Testis (tissue), 3 donors: ENCODE measurements around the gene MPZL3. TPM values are rescaled to one million over a fixed set of nuclear protein-coding genes. Genes with fewer than 3 reads are reported as not detected.

Experiments used
- DNase-seq: peaks from one replicate; pipeline ENCODE4 v3.0.0-alpha.2; 2019
- H3K27ac ChIP-seq, 2 donors: fragments of 200-600 bp; sonication (generic); one replicate each; pipeline ENCODE4 v1.5.1; 2019
- H3K27me3 ChIP-seq: fragments of 200-600 bp; sonication (generic); one replicate; pipeline ENCODE4 v1.5.1; 2019
- H3K36me3 ChIP-seq: fragments of 200-600 bp; sonication (generic); one replicate; pipeline ENCODE4 v1.5.1; 2017; ENCODE audit warnings: low read depth; ENCODE audit errors: missing control alignments
- H3K4me1 ChIP-seq: fragments of 200-600 bp; sonication (generic); one replicate; pipeline ENCODE4 v1.5.1; 2019
- H3K4me3 ChIP-seq, 2 donors: fragments of 200-600 bp; sonication (generic); one replicate each; pipeline ENCODE4 v1.5.1; 2017 to 2019
- H3K9me3 ChIP-seq: fragments of 200-600 bp; sonication (generic); one replicate; pipeline ENCODE4 v1.5.1; 2017
- POLR2A ChIP-seq: fragments of 450-650 bp; IDR thresholded peaks from one replicate; pipeline ENCODE4 v1.6.1; 2017; ENCODE audit warnings: antibody characterized with exemption, mild to moderate bottlenecking, moderate library complexity
- whole genome bisulfite sequencing, 2 donors: methylation state at CpG; one replicate each; pipeline ENCODE4 v1.1.5; 2018; 5-methylcytosine and 5-hydroxymethylcytosine counted together
- intact Hi-C: fragments of 100-400 bp; cut with DNase I; formaldehyde crosslinking; loops from one replicate; pipeline ENCODE4 v1.15.1; 2023; ENCODE audit warnings: low total_unique reads
- polyA plus RNA-seq: library from polyadenylated mRNA; stranded (reverse); fragments of 350-450 nt; fragmentation: Illumina TruSeq; extraction: RNeasy Lipid Tissue Mini Kit (QIAGEN cat#74804); gene quantifications from one replicate; pipeline ENCODE4 v1.2.3, GENCODE V29; 2014; ENCODE audit warnings: low read depth, low replicate concordance; ENCODE audit not compliant: insufficient read depth
- total RNA-seq, 2 donors: library from RNA; depleted of rRNA; stranded (reverse); fragments of >200 nt; gene quantifications; one replicate each; pipeline ENCODE4 v1.2.3, GENCODE V29; 2016
- TF ChIP-seq, protein P1 (sequence below), 3 experiments: fragments of 450-650 bp in 2 of 3; fragments of 200-600 bp in 1 of 3; sonication (generic) in 1 of 3; IDR thresholded peaks; one replicate each; pipeline ENCODE4 v1.5.1; 2016 to 2019; ENCODE audit warnings: antibody characterized with exemption in 3 of 3, mild to moderate bottlenecking in 2 of 3, moderate library complexity in 1 of 3

MPZL3 gene
- total and polyA plus RNA-seq, 3 donors from 2014 or later, result 2.4 to 3.4 (median 3.2) TPM

DNA sequence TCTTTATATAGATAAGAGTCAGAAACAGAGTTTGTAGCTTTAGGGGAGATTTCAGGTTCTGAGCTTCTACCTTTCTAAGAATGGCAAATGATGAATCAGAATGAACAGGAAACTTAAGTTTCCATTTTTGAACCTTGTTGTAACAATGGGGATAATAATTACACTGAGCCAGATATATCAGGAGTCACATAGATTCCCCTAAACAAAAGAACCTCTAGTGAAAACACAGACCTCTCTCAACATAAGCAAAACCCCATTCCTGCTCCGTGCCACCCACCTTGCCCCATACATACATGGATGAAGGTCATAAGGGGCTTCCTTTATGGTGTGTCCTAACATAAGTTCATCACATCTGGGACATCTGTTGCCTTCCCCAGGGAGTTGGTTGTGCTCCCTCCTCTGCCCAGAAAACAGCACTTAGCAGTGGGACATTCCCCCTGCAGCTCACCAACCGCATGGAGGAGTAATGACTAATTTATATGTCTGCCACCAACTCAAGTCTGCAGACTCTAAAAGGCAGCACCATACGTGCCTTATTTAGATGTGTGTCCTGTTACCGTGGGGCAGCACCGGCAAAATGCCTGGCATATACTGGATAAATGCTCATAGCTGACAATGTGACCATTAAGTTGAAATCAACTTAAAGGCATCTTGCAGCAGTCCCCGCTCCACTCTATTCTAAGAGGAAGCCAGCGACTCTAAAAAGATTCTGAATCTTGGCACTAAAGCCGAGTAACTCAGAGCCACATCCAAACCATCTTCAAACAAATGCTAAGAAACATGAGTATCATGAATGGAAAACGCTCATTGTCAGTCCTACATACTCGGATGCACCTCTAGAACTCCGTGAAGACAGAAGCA, 35.3 kb downstream of the MPZL3 start:
- no peaks in the 10 kb centered on the region for H3K4me1 ChIP-seq
- intact Hi-C loops, result no loop called here
- DNase-seq, result no peak
- H3K27me3 ChIP-seq, result no peaks in the 10 kb centered on the region
- WGBS, 2 donors, result 72 to 85% methylated on average over 11 of the region's 11 CpGs
- H3K36me3 ChIP-seq, result no peaks in the 10 kb centered on the region
- TF ChIP-seq, protein P1, sequence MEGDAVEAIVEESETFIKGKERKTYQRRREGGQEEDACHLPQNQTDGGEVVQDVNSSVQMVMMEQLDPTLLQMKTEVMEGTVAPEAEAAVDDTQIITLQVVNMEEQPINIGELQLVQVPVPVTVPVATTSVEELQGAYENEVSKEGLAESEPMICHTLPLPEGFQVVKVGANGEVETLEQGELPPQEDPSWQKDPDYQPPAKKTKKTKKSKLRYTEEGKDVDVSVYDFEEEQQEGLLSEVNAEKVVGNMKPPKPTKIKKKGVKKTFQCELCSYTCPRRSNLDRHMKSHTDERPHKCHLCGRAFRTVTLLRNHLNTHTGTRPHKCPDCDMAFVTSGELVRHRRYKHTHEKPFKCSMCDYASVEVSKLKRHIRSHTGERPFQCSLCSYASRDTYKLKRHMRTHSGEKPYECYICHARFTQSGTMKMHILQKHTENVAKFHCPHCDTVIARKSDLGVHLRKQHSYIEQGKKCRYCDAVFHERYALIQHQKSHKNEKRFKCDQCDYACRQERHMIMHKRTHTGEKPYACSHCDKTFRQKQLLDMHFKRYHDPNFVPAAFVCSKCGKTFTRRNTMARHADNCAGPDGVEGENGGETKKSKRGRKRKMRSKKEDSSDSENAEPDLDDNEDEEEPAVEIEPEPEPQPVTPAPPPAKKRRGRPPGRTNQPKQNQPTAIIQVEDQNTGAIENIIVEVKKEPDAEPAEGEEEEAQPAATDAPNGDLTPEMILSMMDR (IDR thresholded peaks at IDR 0.05), result no peak
- no peak overlapping the region for H3K4me3 ChIP-seq
- no peak overlapping the region for H3K27ac ChIP-seq
- no peaks in the 10 kb centered on the region for H3K9me3 ChIP-seq

- Histone ChIP-seq H3K9me3 (no peaks in the 10 kb centered on the region), H3K36me3 (no peaks in the 10 kb centered on the region), H3K4me3 (no peak overlapping the region), H3K4me1 (no peaks in the 10 kb centered on the region), H3K27me3 (no peaks in the 10 kb centered on the region), H3K27ac (no peak overlapping the region)
- intact Hi-C loops, result no loop called here
- 74 to 86% methylated on average over 7 of the region's 7 CpGs for WGBS, 2 donors
- TF ChIP-seq, protein P1 (IDR thresholded peaks at IDR 0.05), result no peak
- no peak for TF ChIP-seq POLR2A
- no peak for DNase-seq
Measured at GRCh38 chr11:118215765-118216164, 36.4 kb downstream of the MPZL3 start.

GRCh38 chr11:118215262-118215661, 36.9 kb downstream of the MPZL3 start:
- H3K4me1 ChIP-seq, result no peaks in the 10 kb centered on the region
- no peak for DNase-seq
- intact Hi-C loops, result no loop called here
- no peak overlapping the region for H3K27ac ChIP-seq
- H3K4me3 ChIP-seq, result no peak overlapping the region
- WGBS, 2 donors, result 75 to 76% methylated on average over 3 of the region's 3 CpGs
- H3K27me3 ChIP-seq, result no peaks in the 10 kb centered on the region
- TF ChIP-seq POLR2A, result no peak
- TF ChIP-seq, protein P1 (IDR thresholded peaks at IDR 0.05), result no peak
- H3K36me3 ChIP-seq, result no peaks in the 10 kb centered on the region
- no peaks in the 10 kb centered on the region for H3K9me3 ChIP-seq

GRCh38 chr11:118214210-118214914, 37.8 kb downstream of the MPZL3 start:
- Histone ChIP-seq H3K4me3 (no peak overlapping the region), H3K36me3 (no peaks in the 10 kb centered on the region), H3K27ac (no peak overlapping the region), H3K27me3 (no peaks in the 10 kb centered on the region), H3K4me1 (no peaks in the 10 kb centered on the region), H3K9me3 (no peaks in the 10 kb centered on the region)
- DNase-seq, result peak; percentile 25
- WGBS, 2 donors, result 61 to 69% methylated on average over 6 of the region's 6 CpGs
- intact Hi-C loops, result no loop called here
- no peak for TF ChIP-seq POLR2A
- TF ChIP-seq, protein P1 (IDR thresholded peaks at IDR 0.05), result no peak
